ENCODE measurements around the gene CBS.
"Not testable (repeated sequence)": the region's sequence is repeated elsewhere in the genome, so short reads cannot be mapped to it uniquely, and the experiment has no call there.

DNA sequence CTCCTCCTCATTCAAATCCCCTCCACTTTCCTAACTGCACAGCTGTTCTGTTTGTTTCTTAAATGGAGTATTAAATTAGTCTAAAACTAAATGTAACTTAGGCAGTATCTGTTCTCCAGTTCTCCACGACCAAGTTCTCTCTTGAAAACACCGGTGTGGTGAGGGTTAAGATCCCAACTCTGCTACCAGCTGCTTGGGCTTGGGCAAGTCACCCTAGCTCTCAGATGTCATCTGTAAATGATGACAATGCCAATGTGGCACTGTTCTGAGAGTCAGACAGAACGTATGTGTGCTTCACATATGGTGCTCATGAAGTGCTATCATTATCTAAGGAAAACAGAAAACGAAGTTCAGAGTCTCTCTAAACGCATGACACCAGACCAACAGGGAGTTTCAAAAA lies 29.0 kb upstream of the CBS start:
- TF ChIP-seq, protein P1, sequence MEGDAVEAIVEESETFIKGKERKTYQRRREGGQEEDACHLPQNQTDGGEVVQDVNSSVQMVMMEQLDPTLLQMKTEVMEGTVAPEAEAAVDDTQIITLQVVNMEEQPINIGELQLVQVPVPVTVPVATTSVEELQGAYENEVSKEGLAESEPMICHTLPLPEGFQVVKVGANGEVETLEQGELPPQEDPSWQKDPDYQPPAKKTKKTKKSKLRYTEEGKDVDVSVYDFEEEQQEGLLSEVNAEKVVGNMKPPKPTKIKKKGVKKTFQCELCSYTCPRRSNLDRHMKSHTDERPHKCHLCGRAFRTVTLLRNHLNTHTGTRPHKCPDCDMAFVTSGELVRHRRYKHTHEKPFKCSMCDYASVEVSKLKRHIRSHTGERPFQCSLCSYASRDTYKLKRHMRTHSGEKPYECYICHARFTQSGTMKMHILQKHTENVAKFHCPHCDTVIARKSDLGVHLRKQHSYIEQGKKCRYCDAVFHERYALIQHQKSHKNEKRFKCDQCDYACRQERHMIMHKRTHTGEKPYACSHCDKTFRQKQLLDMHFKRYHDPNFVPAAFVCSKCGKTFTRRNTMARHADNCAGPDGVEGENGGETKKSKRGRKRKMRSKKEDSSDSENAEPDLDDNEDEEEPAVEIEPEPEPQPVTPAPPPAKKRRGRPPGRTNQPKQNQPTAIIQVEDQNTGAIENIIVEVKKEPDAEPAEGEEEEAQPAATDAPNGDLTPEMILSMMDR (optimal IDR thresholded peaks at IDR 0.05 in 1 of 3, IDR thresholded peaks at IDR 0.05 in 1 of 3, conservative IDR thresholded peaks at IDR 0.05 in 1 of 3; ENCODE audit: extremely low read depth in 1 of 3, insufficient read depth in 2 of 3, low read length in 3 of 3) = not testable (repeated sequence)
- not testable (repeated sequence) for TF ChIP-seq EZH2 (IDR thresholded peaks at IDR 0.05; ENCODE audit: low read length)

Data from keratinocyte (primary cell).